ENCODE data around the gene ACTR1B.
"Not testable (repeated sequence)": the region's sequence is repeated elsewhere in the genome, so short reads cannot be mapped to it uniquely, and the experiment has no call there.

The ACTR1B gene

DNA sequence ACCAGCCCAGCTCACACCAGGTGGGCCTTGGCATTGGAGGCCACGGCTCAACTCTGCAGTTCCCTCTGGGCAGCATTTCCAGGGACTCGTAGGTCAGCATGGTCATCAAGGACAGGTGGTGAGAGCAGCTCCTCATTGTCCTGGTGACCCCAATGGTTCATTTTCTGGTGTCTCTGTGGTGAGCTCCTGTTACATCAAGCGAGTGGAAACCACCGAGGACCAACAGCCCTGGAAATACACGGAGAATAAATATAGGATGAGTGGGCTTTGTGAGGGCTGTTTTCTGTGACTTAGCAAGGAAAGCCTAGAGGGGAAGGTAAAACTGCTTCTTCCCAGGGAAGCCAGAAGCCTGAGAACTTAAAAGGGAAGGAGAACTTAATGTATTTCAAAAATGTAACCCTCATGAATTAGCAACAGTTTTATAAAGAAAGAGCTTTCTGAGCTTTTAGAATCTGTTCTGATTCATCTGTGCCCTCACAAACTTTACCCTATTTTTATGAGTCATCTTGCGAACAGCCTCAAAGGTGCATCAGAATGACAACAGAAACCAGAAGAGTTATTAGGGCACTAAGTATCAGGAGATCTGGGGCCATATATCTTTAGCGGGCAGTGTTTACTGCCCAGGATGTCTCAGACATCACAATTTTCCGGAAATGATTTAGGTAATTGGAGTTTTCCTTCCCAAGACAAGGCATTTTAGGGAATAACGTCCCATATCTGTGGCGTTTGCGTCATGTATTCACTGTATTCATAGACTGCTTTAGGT lies 24.4 kb upstream of the ACTR1B start:
- no peak for DNase-seq

DNA sequence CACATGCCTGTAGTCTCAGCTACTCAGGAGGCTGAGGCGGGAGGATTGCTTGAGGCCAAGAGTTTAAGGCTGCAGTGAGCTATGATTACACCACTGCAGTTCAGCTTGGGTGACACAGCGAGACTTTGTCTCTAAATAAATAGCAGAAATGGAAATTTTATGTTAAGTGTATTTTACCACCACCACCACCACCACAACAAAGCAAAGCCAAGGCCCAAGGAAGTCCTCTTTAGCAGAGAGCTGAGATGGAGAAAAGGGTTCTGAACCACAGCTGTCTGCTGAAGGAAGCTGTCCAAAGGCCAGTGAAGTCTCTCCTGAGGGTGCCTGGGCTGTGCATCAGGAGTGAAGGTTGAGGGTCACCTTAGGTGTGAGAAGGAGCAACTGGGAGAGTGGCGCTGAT lies 23.4 kb upstream of the ACTR1B start:
- not testable (repeated sequence) for DNase-seq

DNA sequence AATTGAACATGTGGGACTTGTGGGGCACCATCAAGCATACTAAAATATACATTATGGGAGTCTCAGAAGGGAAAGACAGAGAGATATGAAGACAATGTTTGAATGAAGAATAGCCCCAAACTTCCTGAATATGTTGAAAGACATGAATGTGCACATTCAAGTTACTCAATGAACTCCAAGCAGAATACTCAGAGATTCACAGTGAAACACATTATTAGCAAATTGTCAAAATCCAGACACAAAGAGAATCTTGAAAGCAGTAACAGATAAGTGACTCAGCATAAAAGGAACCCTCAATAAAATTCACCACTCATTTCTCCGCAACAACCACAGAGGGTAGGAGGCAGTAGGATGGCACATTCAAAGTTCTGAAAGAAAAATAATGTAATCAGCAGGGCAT lies 14.5 kb upstream of the ACTR1B start:
- no peak for DNase-seq

GRCh38 chr2:97677480-97677879 lies 13.6 kb upstream of the ACTR1B start:
- no peak for DNase-seq

DNA sequence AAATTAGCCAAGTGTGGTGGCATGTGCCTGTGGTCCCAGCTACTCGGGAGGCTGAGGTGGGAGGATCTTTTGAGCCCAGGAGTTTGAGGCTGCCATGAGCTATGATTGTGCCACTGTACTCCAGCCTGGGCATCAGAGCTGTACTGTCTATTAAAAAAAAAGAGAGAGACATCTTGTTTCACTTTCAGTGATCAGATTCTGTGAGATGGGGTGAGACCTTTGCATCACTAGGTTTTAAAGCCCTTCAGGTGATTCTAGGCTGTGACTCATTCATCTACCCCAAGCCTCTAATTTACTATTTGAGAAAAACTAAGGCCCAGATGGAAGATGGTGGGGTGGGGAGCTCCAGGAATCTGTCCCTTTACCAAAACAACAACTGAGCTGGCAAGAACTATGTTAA lies 12.8 kb upstream of the ACTR1B start:
- no peak for DNase-seq

DNA sequence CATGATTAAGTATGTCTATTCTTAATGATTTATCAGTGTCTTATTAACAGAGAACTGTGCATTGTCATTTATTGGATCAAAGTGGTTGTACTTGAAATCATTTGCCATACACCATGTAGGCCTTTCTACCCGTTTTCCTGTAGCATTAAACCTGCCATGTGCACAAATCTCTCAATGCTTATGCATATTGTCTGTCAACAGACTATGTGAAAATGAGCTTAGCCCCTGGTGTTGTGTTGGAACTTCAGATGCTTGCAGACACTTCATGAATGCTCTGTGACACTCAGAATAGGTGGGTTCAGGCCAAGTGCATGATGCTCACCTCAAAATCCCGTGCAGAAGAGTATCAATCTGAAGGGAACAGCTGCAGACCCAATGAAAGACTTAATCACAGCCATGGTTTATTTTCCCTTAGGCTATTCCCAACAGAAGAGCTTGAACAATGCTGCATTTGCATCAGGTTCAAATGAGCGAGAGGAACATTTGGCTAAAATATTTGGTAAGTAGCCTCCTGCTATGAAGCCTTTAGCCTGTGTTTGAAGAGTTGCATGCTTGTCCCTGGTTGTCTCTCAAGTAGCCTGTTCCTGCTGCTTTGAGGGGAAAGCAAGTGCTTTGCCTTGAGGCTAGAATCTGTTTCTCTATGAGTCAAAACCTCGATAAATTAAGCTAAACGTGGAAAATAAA lies 11.7 kb upstream of the ACTR1B start:
- DNase-seq: no peak

DNA sequence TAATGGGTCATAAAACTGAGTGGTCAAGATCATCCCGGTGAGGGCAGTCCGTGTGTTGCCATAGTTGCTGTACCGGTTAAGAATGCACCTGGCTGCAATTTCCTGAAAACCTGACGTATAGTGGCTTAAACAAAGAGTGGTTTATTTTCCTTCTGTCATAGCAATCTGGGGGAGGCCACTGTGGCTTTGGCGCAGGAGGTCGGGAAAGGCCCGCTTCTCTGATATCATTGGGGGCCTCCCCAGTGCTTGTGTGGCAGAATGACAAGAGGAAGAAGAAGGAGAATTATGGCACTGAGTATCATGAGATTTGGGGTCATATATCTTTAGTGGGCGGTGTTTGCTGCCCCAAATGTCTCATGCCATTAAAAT lies 10.1 kb upstream of the ACTR1B start:
- no peak for DNase-seq

DNA sequence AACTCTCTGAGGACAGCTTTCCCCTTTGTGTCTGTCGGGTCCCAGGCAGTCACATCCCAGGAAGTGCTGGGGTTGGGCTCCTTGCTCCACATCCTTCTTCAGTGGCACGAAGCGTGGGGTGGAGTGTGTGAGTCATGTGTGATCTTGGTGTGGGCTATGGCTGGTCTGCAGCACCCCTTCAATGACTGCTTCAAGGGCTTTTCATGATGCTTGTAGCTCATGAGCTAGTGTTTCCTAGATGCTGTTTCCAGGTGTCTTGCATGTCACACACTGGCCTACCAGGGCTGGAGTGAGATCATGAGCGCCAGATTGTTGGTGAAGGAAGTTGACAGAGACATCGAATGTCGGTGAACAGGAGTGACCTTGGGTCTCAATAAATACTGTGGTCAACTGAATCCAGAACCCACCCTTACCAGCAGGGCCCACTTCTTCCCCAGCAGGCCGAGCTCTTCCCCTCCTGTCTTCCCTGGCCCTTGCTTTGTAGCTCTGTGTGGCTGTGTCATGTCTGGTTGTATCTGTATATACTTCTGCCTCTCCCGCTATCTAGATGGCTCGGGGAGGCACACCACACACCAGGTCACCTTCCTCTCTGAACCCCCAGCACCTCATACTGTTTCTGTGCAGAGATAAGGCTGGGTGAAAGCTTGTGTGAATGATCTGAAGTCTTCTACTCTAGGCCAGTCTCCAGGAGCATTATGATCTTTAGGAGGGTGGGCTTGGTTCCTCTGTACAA lies 9.5 kb upstream of the ACTR1B start:
- DNase-seq: no peak

- DNase-seq: not testable (repeated sequence)
These were observed 8.8 kb upstream of the ACTR1B start for GRCh38 chr2:97672606-97673140.

DNA sequence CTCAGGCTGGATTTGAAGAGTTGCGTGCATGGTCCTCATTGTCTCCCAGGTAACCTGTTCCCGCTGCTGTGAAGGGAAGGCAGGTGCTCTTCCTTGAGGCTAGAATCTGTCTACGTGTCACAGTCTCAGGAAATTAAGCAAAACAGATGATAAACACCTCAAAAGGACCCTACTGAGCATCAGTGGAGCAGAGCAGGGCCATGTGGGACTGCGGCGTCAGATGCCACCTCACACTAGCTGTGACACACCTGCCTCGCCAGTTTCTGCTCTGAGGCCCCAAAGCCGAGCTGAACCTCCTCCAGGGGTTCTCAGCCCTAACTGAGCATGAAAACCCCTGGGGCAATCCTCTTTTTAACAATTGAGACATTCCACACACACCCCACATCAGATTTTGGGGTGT lies 7.7 kb upstream of the ACTR1B start:
- no peak for DNase-seq

GRCh38 chr2:97670471-97670870 lies 6.6 kb upstream of the ACTR1B start:
- DNase-seq: no peak

GRCh38 chr2:97669448-97669847 lies 5.6 kb upstream of the ACTR1B start, which contains the start of gene C2orf92:
Gene C2orf92, plus strand, starts transcription at chr2:97669713. Its CDS starts 76 bp downstream, at chr2:97669789.
- DNase-seq: no peak

- DNase-seq: no peak
These were observed 759 bp upstream of the ACTR1B start for GRCh38 chr2:97664636-97664970.

- DNase-seq: peak in 1 of 2 experiments; percentile 19
These were observed 250 bp downstream of the ACTR1B start for GRCh38 chr2:97663626-97663961.

- peak in 1 of 2 experiments; percentile 67 for DNase-seq
These were observed 784 bp downstream of the ACTR1B start for GRCh38 chr2:97662895-97663625.

GRCh38 chr2:97662386-97662894 lies 1.4 kb downstream of the ACTR1B start:
- DNase-seq: peak in 1 of 2 experiments; percentile 7

GRCh38 chr2:97661927-97662326 lies 1.9 kb downstream of the ACTR1B start:
- DNase-seq: no peak

- no peak for DNase-seq
These were observed 3.0 kb downstream of the ACTR1B start for GRCh38 chr2:97660775-97661389.

GRCh38 chr2:97660044-97660774 lies 3.6 kb downstream of the ACTR1B start:
- DNase-seq: no peak

DNA sequence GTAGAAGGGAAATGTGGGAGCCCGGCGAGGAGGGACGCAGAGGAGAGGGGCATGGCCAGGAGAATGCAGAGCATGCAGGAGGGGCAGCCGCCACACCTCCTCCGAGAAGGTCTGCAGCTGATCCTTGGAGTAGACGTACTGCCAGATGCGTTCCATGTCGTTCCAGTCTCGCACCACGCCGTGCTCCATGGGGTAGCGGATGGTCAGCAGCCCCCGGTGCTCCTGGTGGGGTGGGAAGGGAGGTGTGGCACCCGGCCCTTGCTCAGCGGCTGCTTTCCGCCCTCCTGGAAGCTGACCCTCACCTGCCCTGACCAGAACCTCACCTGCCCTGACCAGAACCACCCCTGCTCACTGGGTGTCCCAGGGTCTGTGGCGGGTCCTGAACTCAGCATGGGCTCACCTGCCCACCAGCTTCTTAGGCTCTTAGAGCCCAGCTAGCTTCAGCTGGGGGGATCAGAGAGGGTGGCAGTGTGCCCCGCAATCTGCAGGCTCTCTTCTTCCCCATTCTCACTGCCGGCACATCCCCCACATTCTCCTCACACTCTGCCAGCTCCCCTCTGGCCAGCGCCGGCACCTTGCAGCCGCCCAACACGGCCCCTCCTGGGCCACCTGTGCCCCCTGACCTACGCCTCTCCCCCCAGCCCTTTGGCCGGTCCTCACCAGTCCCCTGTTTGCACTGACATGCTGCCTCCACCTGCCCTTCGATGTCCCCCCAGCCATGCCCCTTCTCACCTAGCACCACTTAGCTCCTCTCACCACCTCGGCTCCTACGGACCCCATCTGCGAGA lies 4.4 kb downstream of the ACTR1B start:
- DNase-seq: no peak

GRCh38 chr2:97658691-97659157 lies 5.1 kb downstream of the ACTR1B start:
- no peak for DNase-seq
